A673 (cell line): ENCODE results near the gene PRKAG2. TPM values are rescaled to one million over a fixed set of nuclear protein-coding genes. Genes with fewer than 3 reads are reported as not detected.

Experiments used
- BruUV-seq: library from RNA; stranded (reverse); fragments of 400-500 nt; replicated peaks from 2 replicates; lab custom pipeline; 2021; lab: Mats Ljungman, UMichigan
- CTCF ChIA-PET: fragments of 300-600 bp; sonication (Branson Sonifier 250); formaldehyde crosslinking; loops from one replicate; lab custom pipeline; 2022; ENCODE audit warnings: antibody characterized with exemption; lab: Charles Lee
- POLR2A ChIA-PET: fragments of 300-600 bp; sonication (Branson Sonifier 250); formaldehyde crosslinking; loops from one replicate; lab custom pipeline; 2022; ENCODE audit warnings: antibody characterized with exemption; ENCODE audit not compliant: low non-redundant PET; lab: Charles Lee
- DNase-seq: peaks from one replicate; pipeline ENCODE4 v3.0.0-alpha.2; 2015; ENCODE audit warnings: low spot score
- H3K27ac ChIP-seq: fragments of 200-600 bp; sonication (generic); 2 replicates; pipeline ENCODE4 v1.5.1; 2016; ENCODE audit warnings: mixed run types, low read depth, mild to moderate bottlenecking, mixed read lengths, antibody characterized with exemption, low read length; ENCODE audit not compliant: poor library complexity, severe bottlenecking
- H3K27me3 ChIP-seq: fragments of 200-600 bp; sonication (generic); replicated peaks from 2 replicates; pipeline ENCODE4 v1.6.1; 2017; ENCODE audit warnings: mixed run types, low read depth, mild to moderate bottlenecking, mixed read lengths, antibody characterized with exemption, low read length; ENCODE audit not compliant: insufficient read depth, poor library complexity
- H3K36me3 ChIP-seq: fragments of 200-600 bp; sonication (generic); 2 replicates; pipeline ENCODE4 v1.6.1; 2016; ENCODE audit warnings: mixed run types, mild to moderate bottlenecking, mixed read lengths, antibody characterized with exemption, low read length; ENCODE audit not compliant: insufficient read depth, poor library complexity, severe bottlenecking
- H3K4me1 ChIP-seq: fragments of 200-600 bp; sonication (generic); 2 replicates; pipeline ENCODE4 v1.6.1; 2017; ENCODE audit warnings: mixed run types, mild to moderate bottlenecking, mixed read lengths, antibody characterized with exemption, low read length; ENCODE audit not compliant: insufficient read depth, poor library complexity, severe bottlenecking
- H3K4me3 ChIP-seq: fragments of 200-600 bp; sonication (generic); 2 replicates; pipeline ENCODE4 v1.5.1; 2016; ENCODE audit warnings: low read depth, mixed run types, mild to moderate bottlenecking, mixed read lengths, low read length; ENCODE audit not compliant: poor library complexity, severe bottlenecking
- H3K9me3 ChIP-seq: fragments of 200-600 bp; sonication (generic); 2 replicates; pipeline ENCODE4 v1.6.1; 2016; ENCODE audit warnings: mixed run types, low read depth, mild to moderate bottlenecking, mixed read lengths, antibody characterized with exemption, low read length; ENCODE audit not compliant: poor library complexity, severe bottlenecking
- EZH2 ChIP-seq: fragments of 200-600 bp; sonication (generic); IDR thresholded peaks from 2 replicates; pipeline ENCODE4 v1.6.1; 2017; ENCODE audit warnings: borderline replicate concordance, low read depth, mild to moderate bottlenecking, mixed read lengths, antibody characterized with exemption, low read length; ENCODE audit not compliant: poor library complexity, severe bottlenecking
- intact Hi-C: fragments of 100-400 bp; cut with micrococcal nuclease; formaldehyde crosslinking; loops from one replicate; pipeline ENCODE4 v1.10.0; 2022; ENCODE audit not compliant: unreplicated experiment
- total RNA-seq: library from RNA; stranded (reverse); gene quantifications from 2 replicates; pipeline ENCODE4 v1.2.3, GENCODE V29; 2021
- TF ChIP-seq, protein P1 (sequence below): fragments of 300-800, 200-600 bp; sonication (generic); conservative IDR thresholded peaks from 2 replicates; pipeline ENCODE4 v1.5.1; 2017; ENCODE audit warnings: low read depth, mild to moderate bottlenecking, antibody characterized with exemption, low read length, moderate library complexity, mixed read lengths

Gene PRKAG2
- total RNA-seq, 1 experiment from 2014 or later: 11.6 TPM

DNA sequence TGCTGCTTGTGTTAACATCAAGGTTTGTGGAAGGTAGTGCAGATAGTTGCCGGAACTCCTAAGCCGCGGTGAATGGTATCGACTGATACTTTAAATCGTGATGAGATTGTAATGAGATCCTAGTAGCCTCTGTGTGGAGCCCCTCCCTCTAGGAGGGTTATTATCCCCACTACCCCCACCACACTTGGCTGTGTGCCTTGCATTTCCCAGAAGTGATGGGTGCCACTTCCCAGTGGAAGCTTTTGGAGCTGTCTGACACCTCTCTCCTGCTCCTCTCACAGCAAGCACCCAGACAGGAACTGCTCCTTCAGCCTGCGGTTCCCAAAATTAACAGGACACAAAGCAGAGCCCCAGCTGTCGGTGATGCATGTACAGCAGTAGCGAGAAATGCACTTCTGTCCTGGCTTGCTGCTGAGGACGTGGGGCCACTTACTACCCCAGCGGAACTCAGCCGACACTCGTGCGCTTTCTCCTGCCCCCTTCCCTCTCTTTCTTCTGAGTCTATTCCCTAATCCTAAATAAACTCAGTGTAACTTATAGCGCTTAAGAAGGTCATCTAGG, 52.5 kb downstream of the PRKAG2 start:
- TF ChIP-seq, protein P1, sequence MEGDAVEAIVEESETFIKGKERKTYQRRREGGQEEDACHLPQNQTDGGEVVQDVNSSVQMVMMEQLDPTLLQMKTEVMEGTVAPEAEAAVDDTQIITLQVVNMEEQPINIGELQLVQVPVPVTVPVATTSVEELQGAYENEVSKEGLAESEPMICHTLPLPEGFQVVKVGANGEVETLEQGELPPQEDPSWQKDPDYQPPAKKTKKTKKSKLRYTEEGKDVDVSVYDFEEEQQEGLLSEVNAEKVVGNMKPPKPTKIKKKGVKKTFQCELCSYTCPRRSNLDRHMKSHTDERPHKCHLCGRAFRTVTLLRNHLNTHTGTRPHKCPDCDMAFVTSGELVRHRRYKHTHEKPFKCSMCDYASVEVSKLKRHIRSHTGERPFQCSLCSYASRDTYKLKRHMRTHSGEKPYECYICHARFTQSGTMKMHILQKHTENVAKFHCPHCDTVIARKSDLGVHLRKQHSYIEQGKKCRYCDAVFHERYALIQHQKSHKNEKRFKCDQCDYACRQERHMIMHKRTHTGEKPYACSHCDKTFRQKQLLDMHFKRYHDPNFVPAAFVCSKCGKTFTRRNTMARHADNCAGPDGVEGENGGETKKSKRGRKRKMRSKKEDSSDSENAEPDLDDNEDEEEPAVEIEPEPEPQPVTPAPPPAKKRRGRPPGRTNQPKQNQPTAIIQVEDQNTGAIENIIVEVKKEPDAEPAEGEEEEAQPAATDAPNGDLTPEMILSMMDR: no peak
- TF ChIP-seq EZH2: no peak
- ChIA-PET POLR2A (no interaction called here), CTCF (no interaction called here)

DNA sequence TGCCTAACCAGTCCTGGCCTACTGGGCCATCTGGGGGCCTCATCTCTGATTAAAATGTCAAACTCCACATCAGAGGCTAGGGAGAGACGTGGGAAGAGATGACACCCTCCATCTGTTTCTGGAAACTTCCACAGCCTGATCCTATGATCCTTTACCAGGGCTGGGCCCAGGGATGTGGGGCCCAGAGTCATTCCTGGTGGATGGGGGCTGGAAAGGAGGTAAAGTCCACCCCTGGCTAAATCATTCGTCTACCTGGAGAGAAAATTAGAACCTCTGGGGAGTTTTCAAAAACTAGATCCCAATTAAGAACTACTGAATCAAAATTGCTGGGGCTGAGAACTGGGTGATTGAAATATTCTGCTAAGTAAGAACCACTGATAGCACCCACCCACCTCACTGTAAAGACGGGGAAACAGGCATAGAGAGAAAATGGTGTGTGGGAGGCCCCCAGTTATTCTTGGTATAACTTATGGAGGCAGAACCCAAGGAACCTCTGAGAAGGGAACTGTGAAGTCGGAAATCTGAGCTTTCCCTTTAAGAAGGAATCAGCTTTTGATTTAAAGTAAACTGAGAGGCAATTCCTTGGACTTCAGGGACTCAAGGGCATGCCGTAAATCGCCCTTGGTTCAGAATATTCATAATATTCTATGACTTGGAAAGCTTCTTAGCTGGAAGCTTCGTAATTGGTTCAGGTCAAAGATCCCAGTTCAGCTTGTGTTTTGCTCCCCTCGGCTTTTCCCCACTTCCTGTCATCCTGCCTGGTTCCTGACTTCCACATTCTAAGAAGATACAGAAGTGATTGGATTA, 53.1 kb downstream of the PRKAG2 start:
- no TSS peak for BruUV-seq

More for the DNA sequence above, 52.5 kb downstream of the PRKAG2 start:
- Histone ChIP-seq H3K36me3 (no peaks in the 10 kb centered on the region), H3K4me3 (no peak overlapping the region), H3K27ac (no peak overlapping the region), H3K27me3 (no peaks in the 10 kb centered on the region), H3K4me1 (peaks cover 30% of the 10 kb centered on the region), H3K9me3 (no peaks in the 10 kb centered on the region)
- DNase-seq: peak; percentile 44
- BruUV-seq: no TSS peak
- intact Hi-C loops: no loop called here

DNA sequence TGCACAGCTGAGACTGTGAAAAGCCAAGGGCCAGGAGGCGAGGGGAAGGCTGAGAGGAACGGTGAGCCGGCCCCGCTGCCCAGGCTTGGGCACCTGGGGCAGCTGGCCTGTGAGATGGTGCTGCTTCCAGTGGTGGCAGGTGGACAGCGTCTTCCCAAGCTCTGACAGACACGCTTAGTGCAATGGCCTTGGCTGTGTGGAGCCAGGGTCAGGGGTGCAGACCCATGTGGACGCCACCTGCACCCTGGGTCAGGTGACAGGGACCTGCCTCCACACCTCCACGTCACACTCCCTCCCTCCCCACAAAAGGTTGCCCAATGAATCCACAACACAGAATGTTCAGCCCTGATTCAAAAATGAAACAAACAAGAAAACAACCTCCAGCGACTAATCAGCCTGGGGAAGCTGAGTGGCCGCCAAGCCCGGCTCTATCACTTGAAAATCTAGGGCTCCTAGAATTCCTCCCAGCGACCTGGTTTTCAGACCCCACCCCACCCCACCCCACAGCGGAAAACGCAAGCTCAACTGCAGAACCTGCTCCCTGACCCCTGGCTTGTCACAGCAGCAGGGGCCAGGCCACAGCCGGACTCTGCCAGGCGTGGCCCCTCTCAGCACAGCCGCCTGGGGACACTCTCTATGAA, 54.3 kb downstream of the PRKAG2 start:
- no peak for DNase-seq
- no peaks in the 10 kb centered on the region for H3K27me3 ChIP-seq
- H3K4me1 ChIP-seq: peaks cover 30% of the 10 kb centered on the region
- POLR2A ChIA-PET: no interaction called here
- no peak for TF ChIP-seq EZH2
- TF ChIP-seq, protein P1: no peak
- no TSS peak for BruUV-seq
- H3K9me3 ChIP-seq: no peaks in the 10 kb centered on the region
- CTCF ChIA-PET: no interaction called here
- intact Hi-C loops: no loop called here
- no peak overlapping the region for H3K4me3 ChIP-seq
- no peaks in the 10 kb centered on the region for H3K36me3 ChIP-seq
- H3K27ac ChIP-seq: no peak overlapping the region

More for the DNA sequence above, 53.1 kb downstream of the PRKAG2 start:
- DNase-seq: peak; percentile 33
- Histone ChIP-seq H3K4me3 (no peak overlapping the region), H3K27ac (no peak overlapping the region), H3K4me1 (peaks cover 30% of the 10 kb centered on the region), H3K9me3 (no peaks in the 10 kb centered on the region), H3K27me3 (no peaks in the 10 kb centered on the region), H3K36me3 (no peaks in the 10 kb centered on the region)
- TF ChIP-seq, protein P1: no peak
- no peak for TF ChIP-seq EZH2
- intact Hi-C loops: no loop called here
- POLR2A ChIA-PET: no interaction called here
- CTCF ChIA-PET: no interaction called here
